CD4-positive, alpha-beta T cell treated with Interleukin-15 for 1 hour (primary cell): Measurements from ENCODE around the gene KXD1.
"Not testable (repeated sequence)": the region's sequence is repeated elsewhere in the genome, so short reads cannot be mapped to it uniquely, and the experiment has no call there.

Experiments
- DNase-seq: peaks from one replicate; pipeline ENCODE4 v3.0.0-alpha.2; 2020

Gene KXD1, protein sequence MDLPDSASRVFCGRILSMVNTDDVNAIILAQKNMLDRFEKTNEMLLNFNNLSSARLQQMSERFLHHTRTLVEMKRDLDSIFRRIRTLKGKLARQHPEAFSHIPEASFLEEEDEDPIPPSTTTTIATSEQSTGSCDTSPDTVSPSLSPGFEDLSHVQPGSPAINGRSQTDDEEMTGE

GRCh38 chr19:18557411-18558201 lies at the start of gene KXD1:
Gene KXD1, plus strand, starts transcription at chr19:18557870. Its CDS starts 4,187 bp downstream, at chr19:18562057.
- peak; percentile 99 for DNase-seq

GRCh38 chr19:18508585-18508984 lies 49.1 kb upstream of the KXD1 start:
- DNase-seq: no peak

- DNase-seq: no peak
Observed at GRCh38 chr19:18510216-18510615, 47.5 kb upstream of the KXD1 start.

DNA sequence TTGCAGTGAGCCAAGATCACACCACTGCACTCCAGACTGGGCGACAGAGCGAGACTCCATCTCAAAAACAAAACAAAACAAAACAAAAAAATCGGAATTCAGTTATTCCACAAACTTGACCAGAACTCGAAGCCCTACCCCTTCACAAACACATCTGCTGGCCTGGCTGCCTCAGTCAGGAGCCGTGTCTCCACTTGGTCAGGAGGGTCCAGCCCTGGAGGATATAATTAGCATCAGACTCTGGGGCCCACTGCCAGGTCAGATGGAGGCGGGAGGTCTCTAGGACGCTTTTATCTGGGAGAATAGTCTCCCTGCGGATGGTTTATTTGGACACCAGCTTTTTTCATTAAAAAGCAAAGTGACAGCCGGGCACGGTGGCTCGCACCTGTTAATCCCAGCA lies 43.8 kb upstream of the KXD1 start:
- no peak for DNase-seq

DNA sequence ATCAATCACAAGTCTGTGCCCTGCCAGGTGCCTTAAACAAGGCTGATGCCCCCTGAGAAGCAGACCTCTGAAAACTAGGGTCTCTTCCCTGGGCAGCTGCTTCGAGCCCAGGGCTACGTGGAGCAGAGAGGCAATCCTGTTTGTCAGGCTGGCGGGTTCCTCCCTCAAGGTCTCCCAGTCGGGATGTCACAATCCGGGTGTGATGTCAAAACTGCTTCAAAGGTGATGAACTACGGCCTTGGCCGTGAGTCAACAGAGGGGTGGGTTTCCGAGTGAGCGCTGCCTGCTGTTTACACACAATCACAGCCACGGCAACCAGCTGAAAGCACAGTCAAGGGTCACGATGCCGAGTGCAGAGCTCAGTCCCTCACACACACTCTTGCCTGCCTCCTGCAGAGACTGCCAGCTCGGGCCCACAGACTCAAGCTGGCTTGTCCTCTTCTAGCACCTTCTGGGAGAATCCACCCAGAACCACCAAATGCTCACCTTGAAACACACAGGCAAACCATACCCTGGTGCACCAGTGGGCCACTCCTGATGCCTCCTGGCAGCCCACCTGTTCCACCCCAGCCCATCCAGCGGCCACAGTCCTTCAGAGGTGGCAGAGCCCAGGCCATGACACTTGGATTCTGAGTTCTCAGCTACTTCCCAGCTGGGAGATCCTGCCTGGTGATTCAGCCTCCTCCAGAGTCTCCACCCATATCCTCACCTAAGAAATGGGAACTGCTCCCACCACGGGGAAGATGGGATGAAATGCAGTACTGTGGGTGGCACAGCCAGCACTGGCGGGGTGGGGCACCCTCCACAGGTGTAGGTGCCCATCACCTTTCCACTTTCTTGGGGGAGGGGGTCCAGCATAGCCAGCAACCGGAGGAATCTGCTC lies 42.6 kb upstream of the KXD1 start:
- peak; percentile 82 for DNase-seq

- no peak for DNase-seq
Observed at GRCh38 chr19:18515959-18516358, 41.7 kb upstream of the KXD1 start.

DNA sequence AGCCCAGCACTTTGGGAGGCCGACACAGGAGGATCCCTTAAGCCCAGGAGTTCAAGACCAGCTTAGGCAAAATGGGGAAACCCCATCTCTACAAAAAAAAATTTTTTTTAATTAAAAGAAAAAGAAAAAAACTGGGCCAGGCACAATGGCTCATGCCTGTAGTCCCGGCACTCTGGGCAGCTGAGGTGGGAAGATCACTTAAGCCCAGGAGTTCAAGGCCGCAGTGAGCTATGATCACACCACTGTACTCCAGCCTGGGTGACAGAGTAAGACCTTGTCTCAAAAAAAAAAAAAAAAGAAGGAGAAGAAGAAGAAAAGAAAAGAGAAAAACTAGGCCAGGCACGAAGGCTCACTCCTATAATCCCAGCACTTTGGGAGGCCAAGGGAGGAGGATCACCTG lies 40.1 kb upstream of the KXD1 start:
- no peak for DNase-seq

DNA sequence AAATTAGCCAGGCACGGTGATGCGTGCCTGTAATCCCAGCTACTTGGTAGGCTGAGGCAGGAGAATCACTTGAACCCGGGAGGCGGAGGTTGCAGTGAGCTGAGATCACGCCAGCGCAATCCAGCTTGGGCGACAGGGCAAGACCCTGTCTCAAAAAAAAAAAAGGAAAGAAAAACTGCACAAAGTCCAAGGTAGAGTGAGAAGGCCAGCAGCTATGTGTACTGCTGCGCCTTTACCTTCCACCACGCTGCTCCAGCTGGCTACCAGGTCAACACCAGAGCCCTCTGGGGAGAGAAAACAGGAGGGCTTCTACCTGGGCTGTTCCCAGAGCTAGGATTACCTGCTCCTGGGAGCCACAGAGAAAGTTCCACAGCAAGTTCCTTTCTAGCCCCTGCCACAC lies 39.0 kb upstream of the KXD1 start:
- no peak for DNase-seq

DNA sequence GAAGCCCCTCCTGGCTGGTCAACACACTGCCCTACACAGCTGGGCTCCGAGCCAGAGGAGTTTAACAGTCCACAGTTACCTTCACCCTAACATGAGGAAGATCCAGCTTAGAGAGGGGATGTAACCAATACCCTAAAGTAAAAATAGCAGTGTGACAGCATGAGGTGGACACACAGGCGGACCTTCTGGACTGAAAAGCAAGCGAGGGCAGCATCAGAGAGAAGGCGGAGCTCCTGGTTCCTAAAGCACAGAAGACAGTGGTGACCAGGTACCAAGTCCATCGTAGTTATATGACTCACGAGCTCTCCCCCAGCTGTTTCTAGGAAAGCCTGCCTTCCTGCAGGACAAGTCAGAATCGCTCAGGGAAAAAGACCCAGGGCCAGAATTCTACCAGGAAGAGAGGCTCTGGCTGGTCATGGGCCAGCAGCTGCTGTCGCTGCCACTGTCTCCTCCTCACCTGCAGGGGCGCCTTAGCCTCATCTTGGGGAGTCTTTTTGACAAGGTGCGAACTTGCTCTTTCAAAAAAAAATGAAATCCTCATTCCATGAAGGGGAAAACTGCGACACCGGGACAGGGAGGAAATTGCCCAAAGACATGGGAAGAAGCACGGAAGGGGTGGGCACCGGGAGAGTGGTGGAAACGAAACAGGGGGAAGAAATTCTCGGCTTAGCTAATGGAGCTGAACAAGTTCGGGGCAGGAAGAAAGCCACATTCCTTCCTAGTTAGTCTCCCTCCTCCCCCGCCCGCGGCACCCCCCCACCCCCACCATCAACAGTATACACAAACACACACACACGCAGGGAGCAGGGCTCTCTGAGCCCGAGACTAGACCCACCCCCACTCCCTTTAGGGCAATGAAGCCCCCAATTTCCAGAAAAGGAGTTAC lies 37.5 kb upstream of the KXD1 start:
- peak; percentile 61 for DNase-seq

- DNase-seq: peak; percentile 60
Observed at GRCh38 chr19:18520848-18521691, 36.6 kb upstream of the KXD1 start.

GRCh38 chr19:18521692-18522123 lies 36.0 kb upstream of the KXD1 start, which contains the start of gene ELL:
Gene ELL, minus strand, starts transcription at chr19:18522070. Its CDS starts 15 bp downstream, at chr19:18522055.
- no peak for DNase-seq

GRCh38 chr19:18522124-18522861 lies 35.4 kb upstream of the KXD1 start:
- peak; percentile 100 for DNase-seq

GRCh38 chr19:18522862-18523440 lies 34.7 kb upstream of the KXD1 start:
- not testable (repeated sequence) for DNase-seq

- no peak for DNase-seq
Observed at GRCh38 chr19:18523841-18524240, 33.8 kb upstream of the KXD1 start.

GRCh38 chr19:18526316-18526715 lies 31.4 kb upstream of the KXD1 start:
- DNase-seq: no peak

DNA sequence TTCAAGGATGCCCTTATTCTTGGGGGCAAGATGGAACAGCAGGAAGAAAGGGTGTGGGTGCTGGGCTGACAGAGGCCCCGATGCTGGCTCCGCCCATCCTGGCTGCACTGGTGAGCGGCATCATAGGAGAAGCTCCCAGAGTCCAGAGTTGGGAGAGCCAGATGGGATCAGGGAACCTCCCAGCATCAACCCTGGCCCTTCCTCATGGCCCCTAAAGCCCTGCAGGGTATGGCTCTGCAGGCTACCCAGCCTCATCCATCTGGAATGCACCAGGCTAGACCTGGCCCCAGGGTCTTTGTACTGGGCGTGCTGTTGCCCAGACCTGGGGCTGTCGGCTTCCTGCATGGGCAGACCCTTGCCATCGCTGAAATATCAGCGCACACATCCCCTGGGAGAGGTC lies 27.9 kb upstream of the KXD1 start:
- DNase-seq: no peak

DNA sequence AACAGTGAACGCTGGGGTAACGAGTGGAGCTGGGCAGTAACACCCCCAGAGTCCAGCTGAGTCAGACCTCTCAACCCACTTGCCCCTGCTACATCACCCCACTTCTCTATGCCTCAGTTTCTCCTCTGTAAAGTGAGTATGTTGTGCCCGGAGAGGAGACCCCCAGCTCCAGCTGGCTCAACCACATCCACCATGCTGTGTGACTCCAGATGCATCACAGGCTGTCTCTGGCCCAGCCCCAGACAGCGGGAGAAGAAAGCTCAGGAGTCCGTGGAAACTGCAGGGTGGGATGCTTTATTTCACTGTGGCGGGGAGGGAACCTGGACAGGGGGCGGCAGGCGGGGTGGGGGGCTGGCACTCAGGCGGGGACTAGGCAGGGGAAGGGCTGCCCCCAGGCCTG lies 26.2 kb upstream of the KXD1 start:
- DNase-seq: no peak

GRCh38 chr19:18532168-18532890 lies 25.3 kb upstream of the KXD1 start:
- no peak for DNase-seq

DNA sequence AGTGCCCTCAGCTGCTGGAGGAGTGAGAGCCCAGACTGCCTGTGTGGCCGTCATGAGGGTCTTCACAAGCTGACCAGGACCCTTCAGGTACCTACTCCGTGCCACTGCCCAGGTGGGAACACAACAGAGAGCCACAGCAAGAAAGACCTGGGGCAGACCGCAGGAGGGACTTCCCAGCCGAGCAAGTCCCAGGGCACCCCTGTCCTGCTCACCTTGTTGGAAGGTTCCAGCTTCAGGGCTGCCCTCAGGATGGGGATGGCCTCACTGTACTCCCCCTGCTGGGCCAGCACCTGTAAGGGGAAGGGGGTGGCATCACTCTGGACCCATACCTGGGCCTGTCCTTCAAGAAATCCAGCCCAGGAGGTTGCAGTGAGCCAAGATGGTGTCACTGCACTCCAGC lies 24.6 kb upstream of the KXD1 start:
- no peak for DNase-seq

- no peak for DNase-seq
Observed at GRCh38 chr19:18536475-18536874, 21.2 kb upstream of the KXD1 start.
